ENCODE results near the gene CDK19. TPM values are rescaled to one million over a fixed set of nuclear protein-coding genes. Genes with fewer than 3 reads are reported as not detected.

The CDK19 gene
- total RNA-seq, 2 donors from 2014 or later, result 7.4 to 9.6 TPM

DNA sequence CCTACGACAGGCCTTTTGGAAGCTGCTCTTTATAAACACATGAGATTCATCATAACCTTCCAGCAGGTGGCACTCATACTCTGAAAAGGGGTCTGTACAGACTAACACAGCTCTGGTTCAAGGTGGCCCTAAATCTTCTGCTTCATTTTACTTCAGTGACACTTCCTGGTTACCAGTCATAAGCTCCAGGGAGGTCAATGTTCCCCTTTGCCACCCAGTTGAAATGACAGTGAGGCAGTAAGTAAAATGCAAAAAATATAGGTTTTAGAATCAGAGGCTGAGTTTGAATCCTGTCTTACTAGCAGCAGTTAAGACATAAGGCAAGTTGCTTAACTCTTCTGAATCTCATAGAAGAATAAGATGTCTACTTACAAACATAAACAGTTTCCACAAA is 132.8 kb downstream of the CDK19 start:
- intact Hi-C loops (cut with DNase I), result loop anchor here in 1 of 2 donors (5.0 kb wide), 2 partner anchors 155 to 200 kb away; no protein-coding TSS in a partner anchor
- ATAC-seq, result peak; percentile 97
- DNase-seq, result peak; percentile 27

DNA sequence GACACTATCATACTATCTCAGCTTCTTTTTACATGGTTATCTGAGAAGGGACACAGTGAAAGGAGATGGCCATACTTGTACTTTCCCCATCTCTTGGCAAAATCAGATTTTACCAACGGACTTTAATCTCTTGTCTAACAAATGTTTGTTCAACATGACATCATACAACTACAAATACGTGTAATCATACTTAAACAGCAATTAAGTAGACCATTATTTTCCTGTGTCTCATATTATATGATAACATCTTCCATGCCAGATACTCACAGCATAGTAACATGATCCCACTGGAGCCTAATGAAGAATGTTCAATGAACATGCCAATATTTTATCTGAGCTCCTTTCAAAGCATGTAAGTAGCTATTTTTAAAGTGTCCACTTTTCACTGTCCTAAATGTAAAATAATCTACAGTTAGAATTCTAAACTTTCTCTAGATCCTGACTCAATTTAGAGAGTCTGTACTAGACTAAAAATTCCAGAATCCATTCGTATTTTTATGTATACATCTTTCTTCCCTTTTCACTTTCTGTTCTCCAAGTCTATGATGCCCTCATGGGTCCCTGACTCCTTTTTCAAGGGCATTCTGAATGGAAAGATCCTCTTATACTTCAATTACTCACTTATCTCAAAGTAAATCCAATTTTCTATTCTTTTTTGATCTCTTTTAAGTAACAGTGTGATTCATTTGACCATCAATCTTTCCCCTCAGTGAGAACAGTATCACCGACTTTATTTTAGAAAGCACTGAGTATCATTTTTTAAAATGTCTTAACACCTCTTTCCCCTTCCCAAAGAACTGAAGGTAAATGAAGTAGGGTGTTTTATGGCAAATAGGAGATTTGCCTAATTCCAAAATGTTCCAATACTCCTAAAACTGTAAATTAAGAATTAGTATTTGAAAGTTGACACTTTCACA is 133.5 kb downstream of the CDK19 start:
- ATAC-seq, result peak; percentile 39 to 62
- intact Hi-C loops (cut with DNase I), result loop anchor here in 1 of 2 donors (2.0 to 5.0 kb wide), 3 partner anchors 154 to 269 kb away; no protein-coding TSS in a partner anchor
- no peak for DNase-seq

DNA sequence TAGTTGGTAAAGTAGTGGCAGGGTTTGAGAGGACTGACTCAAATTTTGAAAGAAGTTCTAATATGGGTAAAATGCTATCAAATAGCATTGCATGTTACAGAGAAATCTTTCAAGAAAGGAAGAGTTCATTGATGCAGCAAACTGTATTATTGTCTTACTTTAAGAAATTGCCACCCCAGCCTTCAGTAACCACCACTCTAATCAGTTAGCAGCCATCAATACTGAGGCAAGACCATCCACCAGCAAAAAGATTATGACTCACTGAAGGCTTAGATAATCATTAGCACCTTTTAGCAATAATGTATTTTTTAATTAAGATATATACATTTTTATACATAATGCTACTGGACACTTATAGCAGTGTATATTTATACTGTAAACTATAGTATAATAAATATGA is 138.9 kb downstream of the CDK19 start:
- no peak for ATAC-seq

GRCh38 chr6:110674096-110674495 is 141.2 kb downstream of the CDK19 start:
- DNase-seq (no peak), ATAC-seq (no peak)
- intact Hi-C loops (cut with DNase I), result no loop called here

More for the DNA sequence above, 138.9 kb downstream of the CDK19 start:
- DNase-seq, result no peak
- intact Hi-C loops (cut with DNase I), result no loop called here

DNA sequence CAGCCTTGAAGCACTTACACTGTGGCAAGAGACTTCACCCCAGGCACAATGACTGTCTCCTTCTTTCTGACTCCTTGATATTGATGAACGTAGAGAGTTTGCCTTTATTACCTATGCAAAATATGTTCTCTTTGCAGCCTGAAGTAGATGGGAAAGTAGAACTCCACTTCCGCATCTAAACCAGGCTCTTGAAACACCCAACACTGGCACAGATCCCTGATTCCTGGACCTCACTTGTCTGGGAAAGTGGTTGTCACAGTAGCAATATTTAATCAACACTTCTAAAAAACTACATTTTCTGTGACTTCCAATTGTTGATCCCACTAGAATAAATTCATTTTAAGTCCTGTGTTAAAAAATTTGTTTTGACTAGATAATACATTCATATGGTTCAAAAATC is 143.1 kb downstream of the CDK19 start:
- DNase-seq (no peak), ATAC-seq (no peak)
- intact Hi-C loops (cut with DNase I), result no loop called here

DNA sequence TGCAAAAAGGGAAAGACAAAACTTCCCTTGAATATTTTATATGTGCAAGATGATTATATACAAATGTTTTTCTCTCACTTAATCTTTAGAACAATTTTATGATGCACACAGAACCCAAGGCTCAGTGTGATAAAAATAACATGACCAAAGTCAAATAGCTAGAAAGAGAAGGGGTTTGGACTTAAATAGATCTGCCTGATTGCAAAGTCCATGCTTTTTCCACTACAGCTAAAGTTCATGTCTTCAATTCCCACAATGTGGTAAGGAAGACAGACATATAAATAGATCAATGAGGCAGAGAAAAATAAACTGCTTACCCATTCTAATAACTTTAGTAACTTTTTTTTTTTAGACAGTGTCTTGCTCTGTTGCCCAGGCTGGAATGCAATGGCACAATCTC is 143.8 kb downstream of the CDK19 start:
- intact Hi-C loops (cut with DNase I), result no loop called here
- ATAC-seq (no peak), DNase-seq (no peak)

DNA sequence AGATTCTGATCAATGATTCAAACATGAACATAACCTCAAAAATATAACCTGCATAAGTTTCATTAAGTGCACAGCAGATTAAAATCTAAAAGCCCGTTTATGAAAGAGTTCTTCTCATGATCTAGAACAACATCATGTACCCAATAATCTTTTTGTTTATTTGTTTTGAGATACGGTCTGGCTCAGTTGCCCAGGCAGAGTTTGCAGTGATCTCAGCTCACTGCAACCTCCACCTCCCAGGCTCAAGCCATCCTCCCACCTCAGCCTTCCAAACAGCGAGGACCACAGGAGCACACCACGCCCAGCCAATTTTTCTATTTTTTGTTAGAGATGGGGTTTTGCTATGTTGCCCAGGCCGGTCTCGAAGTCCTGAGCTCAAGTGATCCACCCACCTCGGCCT is 149.7 kb downstream of the CDK19 start:
- no peak for ATAC-seq
- DNase-seq, result no peak
- intact Hi-C loops (cut with DNase I), result no loop called here

DNA sequence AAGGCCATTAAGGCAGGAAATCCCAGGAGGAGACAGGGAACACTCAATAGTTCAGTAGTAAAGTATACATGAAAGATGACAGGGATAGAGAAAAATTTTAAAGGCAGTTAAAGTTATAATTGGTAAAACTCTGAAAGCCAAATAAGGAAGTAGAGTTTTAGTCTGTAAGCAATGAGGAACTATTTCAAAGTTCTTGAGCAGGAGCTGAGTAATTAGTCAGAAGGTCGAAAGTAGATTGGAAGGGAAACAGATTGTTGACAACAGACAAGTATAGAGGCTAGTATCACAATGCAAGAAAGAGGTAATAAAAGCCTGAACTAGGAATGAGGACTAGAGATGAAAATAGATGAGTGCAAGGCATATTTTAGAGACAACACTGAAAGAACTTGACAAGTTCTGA is 150.3 kb downstream of the CDK19 start:
- no peak for ATAC-seq
- intact Hi-C loops (cut with DNase I), result no loop called here
- DNase-seq, result no peak

DNA sequence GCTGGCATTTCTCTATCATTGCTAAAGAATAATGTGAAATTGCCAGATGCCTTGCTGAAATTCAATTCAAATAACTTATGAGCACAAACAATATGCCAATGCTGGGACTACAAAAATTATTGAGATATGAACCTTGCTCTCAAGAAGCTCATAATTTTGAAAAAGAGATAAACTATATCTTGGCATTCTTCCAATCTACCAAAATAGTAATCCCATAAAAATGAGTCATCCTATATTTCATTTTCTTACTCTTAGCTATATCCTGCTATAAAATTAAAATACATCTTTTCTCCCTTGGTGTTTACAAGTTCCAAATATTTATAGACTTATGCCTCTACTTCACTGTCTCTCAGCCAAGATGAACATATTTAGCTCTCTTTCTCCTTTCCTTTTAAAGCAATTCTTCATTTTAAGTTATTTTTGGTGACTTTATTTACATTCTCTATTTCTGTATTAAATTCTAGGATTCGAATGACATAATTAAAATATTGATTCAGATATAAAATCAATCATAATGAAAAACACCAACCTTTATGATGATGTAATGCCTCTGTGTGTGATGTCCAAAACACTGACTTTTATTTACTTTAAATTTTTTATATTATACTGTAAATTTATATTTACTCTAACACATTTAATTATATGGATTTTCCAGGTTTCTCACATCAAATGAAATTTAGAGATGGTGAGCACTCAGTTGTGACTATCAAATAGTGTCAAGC is 152.6 kb downstream of the CDK19 start:
- intact Hi-C loops (cut with DNase I), result no loop called here
- DNase-seq (no peak), ATAC-seq (no peak)

- ATAC-seq (no peak), DNase-seq (no peak)
- intact Hi-C loops (cut with DNase I), result no loop called here
Measured at GRCh38 chr6:110661414-110661813, 153.9 kb downstream of the CDK19 start.

GRCh38 chr6:110660066-110660655 is 155.1 kb downstream of the CDK19 start:
- intact Hi-C loops (cut with DNase I), result no loop called here
- no peak for ATAC-seq
- DNase-seq, result no peak

DNA sequence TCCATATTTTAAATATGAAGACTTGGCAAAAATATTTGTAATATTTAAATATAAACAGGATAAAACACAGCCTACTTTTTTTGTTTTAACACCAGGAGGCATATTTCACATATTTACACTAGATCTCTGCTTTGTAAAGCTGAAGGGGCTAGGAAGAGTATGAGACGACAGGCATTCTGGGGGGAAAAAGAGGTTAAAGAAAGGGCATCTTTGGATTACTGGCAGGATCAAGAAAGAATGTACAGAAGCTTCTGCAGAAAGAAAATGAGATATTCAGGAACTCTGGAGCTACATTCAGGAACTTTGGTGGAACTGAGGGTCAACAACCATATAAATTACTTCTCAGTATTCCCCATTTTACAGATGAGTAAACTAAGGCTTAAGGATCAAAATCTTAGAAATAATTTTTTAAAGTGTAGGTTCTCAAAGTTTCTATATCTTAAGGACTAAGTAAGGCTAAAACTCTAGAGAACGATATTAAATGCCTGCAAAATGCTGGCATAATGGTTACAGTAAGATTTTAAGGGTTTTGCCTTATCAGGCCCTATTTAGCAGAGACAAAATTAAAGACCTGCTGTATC is 156.5 kb downstream of the CDK19 start:
- ATAC-seq (no peak), DNase-seq (no peak)
- intact Hi-C loops (cut with DNase I), result no loop called here

DNA sequence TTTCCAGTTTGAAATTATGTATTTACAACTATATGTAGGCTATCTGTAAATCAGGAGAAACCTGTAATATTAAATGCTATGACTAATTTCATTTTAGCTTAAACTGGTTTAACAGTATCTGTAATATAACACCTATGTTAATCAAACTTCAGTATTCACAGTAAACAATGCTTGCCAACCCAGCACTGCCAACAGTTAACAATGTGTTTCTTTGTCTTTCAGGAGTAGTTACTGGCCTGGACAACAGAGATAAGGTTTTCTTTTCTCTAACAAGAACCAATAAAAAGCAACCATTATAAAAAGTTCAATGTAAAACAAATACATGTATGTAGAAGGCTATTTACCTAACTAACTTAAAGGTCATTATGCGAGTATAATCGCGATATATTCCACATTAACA is 158.8 kb downstream of the CDK19 start:
- no peak for ATAC-seq
- intact Hi-C loops (cut with DNase I), result no loop called here
- no peak for DNase-seq

- intact Hi-C loops (cut with DNase I), result no loop called here
- ATAC-seq (no peak), DNase-seq (no peak)
Measured at GRCh38 chr6:110655821-110656220, 159.4 kb downstream of the CDK19 start.

GRCh38 chr6:110654096-110654820 is 161.0 kb downstream of the CDK19 start:
- ATAC-seq (no peak), DNase-seq (no peak)
- intact Hi-C loops (cut with DNase I), result no loop called here

DNA sequence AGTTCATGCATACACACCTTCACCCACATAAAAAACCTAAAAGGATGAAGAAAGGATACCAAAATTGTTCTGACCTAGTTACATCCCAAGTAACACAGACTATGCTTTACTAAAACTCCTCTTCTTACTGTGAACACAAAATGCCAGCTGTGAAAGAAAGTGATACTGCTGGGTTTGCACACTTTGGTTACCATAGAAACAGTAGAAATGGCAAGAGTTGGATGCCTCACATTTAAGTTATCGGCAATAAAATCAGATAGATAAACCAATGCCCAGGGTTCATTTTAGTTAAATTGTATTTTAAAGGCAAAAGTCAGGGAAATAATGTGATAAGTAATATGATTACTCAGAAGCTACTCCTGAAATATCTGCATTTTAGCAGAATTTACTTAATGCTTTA is 161.9 kb downstream of the CDK19 start:
- DNase-seq (no peak), ATAC-seq (no peak)
- intact Hi-C loops (cut with DNase I), result no loop called here

- DNase-seq, result no peak
- intact Hi-C loops (cut with DNase I), result no loop called here
- no peak for ATAC-seq
Measured at GRCh38 chr6:110652520-110652919, 162.7 kb downstream of the CDK19 start.

- no peak for ATAC-seq
- no peak for DNase-seq
- intact Hi-C loops (cut with DNase I), result no loop called here
Measured at GRCh38 chr6:110650755-110651154, 164.5 kb downstream of the CDK19 start.

- DNase-seq, result no peak
- ATAC-seq, result no peak
- intact Hi-C loops (cut with DNase I), result no loop called here
Measured at GRCh38 chr6:110649704-110650103, 165.6 kb downstream of the CDK19 start.
